Measurements from ENCODE around the gene BTBD9.

BTBD9 gene

GRCh38 chr6:38155144-38155543 lies 484.6 kb downstream of the BTBD9 start:
- Histone ChIP-seq H3K4me1 (ENCODE audit: control insufficient read depth, low read depth, low read length) (peaks cover 2% of the 10 kb centered on the region), H3K79me1 (ENCODE audit: low read length) (peaks cover 5% of the 10 kb centered on the region), H3K23ac (ENCODE audit: low read length) (no peak overlapping the region), H2AK5ac (ENCODE audit: low read length) (no peak overlapping the region), H3K4me3 (ENCODE audit: low read length) (no peak overlapping the region), H3K36me3 (ENCODE audit: control insufficient read depth, insufficient read depth, low read length) (no peaks in the 10 kb centered on the region), H3K4me2 (ENCODE audit: low read length) (no peak overlapping the region), H3K56ac (ENCODE audit: low read length) (no peak overlapping the region), H2BK15ac (replicated peaks; ENCODE audit: low read depth) (no peak overlapping the region), H3K27ac (ENCODE audit: low read depth, low read length) (no peak overlapping the region), H2BK120ac (ENCODE audit: low read depth, low read length) (no peak overlapping the region), H3K18ac (ENCODE audit: low read length) (no peak overlapping the region), H3K4ac (ENCODE audit: low read depth, low read length) (no peak overlapping the region), H3K27me3 (ENCODE audit: insufficient read depth, low read length, poor library complexity) (no peaks in the 10 kb centered on the region), H3K79me2 (ENCODE audit: control insufficient read depth, insufficient read depth, low read length) (no peaks in the 10 kb centered on the region), H4K8ac (ENCODE audit: low read depth, low read length) (no peak overlapping the region), H3K9ac (ENCODE audit: low read length) (no peak overlapping the region), H4K5ac (ENCODE audit: low read length) (no peak overlapping the region), H2BK5ac (ENCODE audit: low read length) (no peak overlapping the region)
- WGBS (ENCODE audit: extremely low coverage, insufficient coverage, low lambda C conversion rate) = no CpG with 5 or more reads among the region's 9 CpGs
- DNase-seq = no peak

- Histone ChIP-seq H4K5ac (ENCODE audit: low read length) (no peak overlapping the region), H3K4me1 (ENCODE audit: control insufficient read depth, low read depth, low read length) (peaks cover 6% of the 10 kb centered on the region), H2BK15ac (replicated peaks; ENCODE audit: low read depth) (no peak overlapping the region), H3K27ac (ENCODE audit: low read depth, low read length) (no peak overlapping the region), H3K27me3 (ENCODE audit: insufficient read depth, low read length, poor library complexity) (no peaks in the 10 kb centered on the region), H3K79me1 (ENCODE audit: low read length) (peaks cover 5% of the 10 kb centered on the region), H2BK120ac (ENCODE audit: low read depth, low read length) (no peak overlapping the region), H3K79me2 (ENCODE audit: control insufficient read depth, insufficient read depth, low read length) (no peaks in the 10 kb centered on the region), H3K36me3 (ENCODE audit: control insufficient read depth, insufficient read depth, low read length) (no peaks in the 10 kb centered on the region), H3K9ac (ENCODE audit: low read length) (no peak overlapping the region), H3K56ac (ENCODE audit: low read length) (no peak overlapping the region), H3K4me3 (ENCODE audit: low read length) (no peak overlapping the region), H2BK5ac (ENCODE audit: low read length) (no peak overlapping the region), H2AK5ac (ENCODE audit: low read length) (no peak overlapping the region), H3K4ac (ENCODE audit: low read depth, low read length) (no peak overlapping the region), H3K4me2 (ENCODE audit: low read length) (no peak overlapping the region), H3K23ac (ENCODE audit: low read length) (no peak overlapping the region), H4K8ac (ENCODE audit: low read depth, low read length) (no peak overlapping the region), H3K18ac (ENCODE audit: low read length) (no peak overlapping the region)
- no peak for DNase-seq
- no CpG with 5 or more reads among the region's 8 CpGs for WGBS (ENCODE audit: extremely low coverage, insufficient coverage, low lambda C conversion rate)
Measured at GRCh38 chr6:38154731-38155130, 485.0 kb downstream of the BTBD9 start.

- peaks cover 13% of the 10 kb centered on the region for H3K4me1 ChIP-seq (ENCODE audit: control insufficient read depth, low read depth, low read length)
- no peak for DNase-seq
- H3K4me3 ChIP-seq (ENCODE audit: low read length) = no peak overlapping the region
- H3K9ac ChIP-seq (ENCODE audit: low read length) = no peak overlapping the region
- H3K4ac ChIP-seq (ENCODE audit: low read depth, low read length) = no peak overlapping the region
- H3K36me3 ChIP-seq (ENCODE audit: control insufficient read depth, insufficient read depth, low read length) = no peaks in the 10 kb centered on the region
- no peak overlapping the region for H3K56ac ChIP-seq (ENCODE audit: low read length)
- H4K8ac ChIP-seq (ENCODE audit: low read depth, low read length) = no peak overlapping the region
- no peak overlapping the region for H2BK5ac ChIP-seq (ENCODE audit: low read length)
- H2BK15ac ChIP-seq (replicated peaks; ENCODE audit: low read depth) = no peak overlapping the region
- peaks cover 5% of the 10 kb centered on the region for H3K79me1 ChIP-seq (ENCODE audit: low read length)
- H3K27me3 ChIP-seq (ENCODE audit: insufficient read depth, low read length, poor library complexity) = no peaks in the 10 kb centered on the region
- no peak overlapping the region for H2AK5ac ChIP-seq (ENCODE audit: low read length)
- H4K5ac ChIP-seq (ENCODE audit: low read length) = no peak overlapping the region
- H2BK120ac ChIP-seq (ENCODE audit: low read depth, low read length) = no peak overlapping the region
- no peak overlapping the region for H3K27ac ChIP-seq (ENCODE audit: low read depth, low read length)
- H3K18ac ChIP-seq (ENCODE audit: low read length) = no peak overlapping the region
- H3K4me2 ChIP-seq (ENCODE audit: low read length) = no peak overlapping the region
- H3K79me2 ChIP-seq (ENCODE audit: control insufficient read depth, insufficient read depth, low read length) = no peaks in the 10 kb centered on the region
- no CpG with 5 or more reads among the region's 16 CpGs for WGBS (ENCODE audit: extremely low coverage, insufficient coverage, low lambda C conversion rate)
- no peak overlapping the region for H3K23ac ChIP-seq (ENCODE audit: low read length)
Measured at GRCh38 chr6:38153798-38154345, 485.9 kb downstream of the BTBD9 start.

- WGBS (ENCODE audit: extremely low coverage, insufficient coverage, low lambda C conversion rate) = no CpG with 5 or more reads among the region's 23 CpGs
Measured at GRCh38 chr6:38153076-38153797, 486.5 kb downstream of the BTBD9 start.

DNA sequence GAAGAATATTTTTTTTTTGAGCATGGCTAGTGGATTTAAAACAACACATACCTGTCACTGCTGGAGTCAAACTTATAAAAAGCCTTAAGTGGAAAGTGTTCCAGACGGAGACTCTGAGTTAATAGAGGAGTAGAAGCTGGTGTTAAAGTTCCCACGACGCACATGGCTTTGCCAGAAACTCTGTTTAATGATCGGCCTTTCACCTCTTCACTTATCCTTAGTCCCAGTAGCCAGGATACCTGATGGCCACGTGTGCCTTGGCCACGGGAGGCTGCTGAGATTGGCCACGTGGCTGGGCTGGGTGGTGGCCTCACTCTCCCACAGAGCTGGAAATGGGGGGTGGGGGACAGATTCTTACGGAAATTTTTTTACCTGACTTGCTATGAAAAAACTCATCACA lies 487.1 kb downstream of the BTBD9 start:
- no peak overlapping the region for H4K5ac ChIP-seq (ENCODE audit: low read length)
- no peaks in the 10 kb centered on the region for H3K27me3 ChIP-seq (ENCODE audit: insufficient read depth, low read length, poor library complexity)
- H3K79me2 ChIP-seq (ENCODE audit: control insufficient read depth, insufficient read depth, low read length) = no peaks in the 10 kb centered on the region
- H2BK5ac ChIP-seq (ENCODE audit: low read length) = no peak overlapping the region
- whole genome bisulfite sequencing (ENCODE audit: extremely low coverage, insufficient coverage, low lambda C conversion rate) = no CpG with 5 or more reads among the region's 8 CpGs
- no peak overlapping the region for H4K8ac ChIP-seq (ENCODE audit: low read depth, low read length)
- H3K79me1 ChIP-seq (ENCODE audit: low read length) = peaks cover 6% of the 10 kb centered on the region
- no peaks in the 10 kb centered on the region for H3K36me3 ChIP-seq (ENCODE audit: control insufficient read depth, insufficient read depth, low read length)
- H3K4me1 ChIP-seq (ENCODE audit: control insufficient read depth, low read depth, low read length) = peaks cover 20% of the 10 kb centered on the region
- H3K4ac ChIP-seq (ENCODE audit: low read depth, low read length) = no peak overlapping the region
- H3K9ac ChIP-seq (ENCODE audit: low read length) = no peak overlapping the region
- H3K4me3 ChIP-seq (ENCODE audit: low read length) = no peak overlapping the region
- no peak overlapping the region for H2BK120ac ChIP-seq (ENCODE audit: low read depth, low read length)
- no peak overlapping the region for H2AK5ac ChIP-seq (ENCODE audit: low read length)
- H2BK15ac ChIP-seq (replicated peaks; ENCODE audit: low read depth) = no peak overlapping the region
- H3K4me2 ChIP-seq (ENCODE audit: low read length) = no peak overlapping the region
- H3K56ac ChIP-seq (ENCODE audit: low read length) = no peak overlapping the region
- DNase-seq = no peak
- no peak overlapping the region for H3K18ac ChIP-seq (ENCODE audit: low read length)
- no peak overlapping the region for H3K23ac ChIP-seq (ENCODE audit: low read length)
- H3K27ac ChIP-seq (ENCODE audit: low read depth, low read length) = no peak overlapping the region

More at GRCh38 chr6:38153076-38153797, 486.5 kb downstream of the BTBD9 start:
- Histone ChIP-seq H2BK5ac (ENCODE audit: low read length) (no peak overlapping the region), H3K4ac (ENCODE audit: low read depth, low read length) (no peak overlapping the region), H3K27ac (ENCODE audit: low read depth, low read length) (no peak overlapping the region), H3K36me3 (ENCODE audit: control insufficient read depth, insufficient read depth, low read length) (no peaks in the 10 kb centered on the region), H2BK15ac (replicated peaks; ENCODE audit: low read depth) (no peak overlapping the region), H3K4me2 (ENCODE audit: low read length) (no peak overlapping the region), H3K79me2 (ENCODE audit: control insufficient read depth, insufficient read depth, low read length) (no peaks in the 10 kb centered on the region), H3K79me1 (ENCODE audit: low read length) (peaks cover 6% of the 10 kb centered on the region), H3K4me1 (ENCODE audit: control insufficient read depth, low read depth, low read length) (peaks cover 20% of the 10 kb centered on the region), H3K23ac (ENCODE audit: low read length) (no peak overlapping the region), H4K8ac (ENCODE audit: low read depth, low read length) (no peak overlapping the region), H3K18ac (ENCODE audit: low read length) (no peak overlapping the region), H2BK120ac (ENCODE audit: low read depth, low read length) (no peak overlapping the region), H3K9ac (ENCODE audit: low read length) (no peak overlapping the region), H4K5ac (ENCODE audit: low read length) (no peak overlapping the region), H2AK5ac (ENCODE audit: low read length) (no peak overlapping the region), H3K4me3 (ENCODE audit: low read length) (no peak overlapping the region), H3K56ac (ENCODE audit: low read length) (no peak overlapping the region), H3K27me3 (ENCODE audit: insufficient read depth, low read length, poor library complexity) (no peaks in the 10 kb centered on the region)
- DNase-seq = no peak
